OCI-LY1 (cell line): ENCODE data around the gene C2CD3.

Experiments
- EZH2 ChIP-seq: fragments of 200-600 bp; sonication (generic), shearing (Covaris generic); IDR thresholded peaks from 2 replicates; pipeline ENCODE4 v1.8.0; 2017; ENCODE audit warnings: borderline replicate concordance, mixed run types, mild to moderate bottlenecking, antibody characterized with exemption, low read length, moderate library complexity, mixed read lengths
- TF ChIP-seq, protein P1 (sequence below): fragments of 200-600 bp; sonication (generic), shearing (Covaris generic); IDR thresholded peaks from 2 replicates; pipeline ENCODE4 v1.5.1; 2017; ENCODE audit warnings: mild to moderate bottlenecking, antibody characterized with exemption, low read length, moderate library complexity, mixed read lengths

DNA sequence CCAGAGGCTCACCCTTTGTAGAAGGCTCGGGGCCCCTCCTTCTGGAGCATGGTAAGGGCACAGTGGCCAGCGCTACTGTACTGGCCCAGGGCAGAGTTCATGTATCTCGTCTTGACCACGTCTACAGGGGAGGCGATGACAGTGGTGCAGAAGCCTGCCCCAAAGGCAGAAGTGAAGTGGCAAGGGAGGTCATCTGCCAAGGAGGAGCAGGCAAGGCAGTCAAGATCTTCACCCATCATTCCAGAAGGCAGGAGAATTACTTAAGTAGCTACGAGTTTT is 195.4 kb downstream of the C2CD3 start:
- TF ChIP-seq, protein P1, sequence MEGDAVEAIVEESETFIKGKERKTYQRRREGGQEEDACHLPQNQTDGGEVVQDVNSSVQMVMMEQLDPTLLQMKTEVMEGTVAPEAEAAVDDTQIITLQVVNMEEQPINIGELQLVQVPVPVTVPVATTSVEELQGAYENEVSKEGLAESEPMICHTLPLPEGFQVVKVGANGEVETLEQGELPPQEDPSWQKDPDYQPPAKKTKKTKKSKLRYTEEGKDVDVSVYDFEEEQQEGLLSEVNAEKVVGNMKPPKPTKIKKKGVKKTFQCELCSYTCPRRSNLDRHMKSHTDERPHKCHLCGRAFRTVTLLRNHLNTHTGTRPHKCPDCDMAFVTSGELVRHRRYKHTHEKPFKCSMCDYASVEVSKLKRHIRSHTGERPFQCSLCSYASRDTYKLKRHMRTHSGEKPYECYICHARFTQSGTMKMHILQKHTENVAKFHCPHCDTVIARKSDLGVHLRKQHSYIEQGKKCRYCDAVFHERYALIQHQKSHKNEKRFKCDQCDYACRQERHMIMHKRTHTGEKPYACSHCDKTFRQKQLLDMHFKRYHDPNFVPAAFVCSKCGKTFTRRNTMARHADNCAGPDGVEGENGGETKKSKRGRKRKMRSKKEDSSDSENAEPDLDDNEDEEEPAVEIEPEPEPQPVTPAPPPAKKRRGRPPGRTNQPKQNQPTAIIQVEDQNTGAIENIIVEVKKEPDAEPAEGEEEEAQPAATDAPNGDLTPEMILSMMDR, result no peak
- no peak for TF ChIP-seq EZH2
